HepG2 (cell line): Measurements from ENCODE around the gene HOXA10. TPM values are rescaled to one million over a fixed set of nuclear protein-coding genes. Genes with fewer than 3 reads are reported as not detected.

ENCODE experiments used
- BATF2 ChIP-seq: sonication (generic); formaldehyde crosslinking; IDR thresholded peaks from 2 replicates; pipeline ENCODE4 v1.8.0; 2022; ENCODE audit warnings: mild to moderate bottlenecking, missing genetic modification reagents, moderate library complexity
- HCFC1 ChIP-seq: fragments of 150-350 bp; IDR thresholded peaks from 2 replicates; pipeline ENCODE4 v1.6.1; 2014; ENCODE audit warnings: low read depth, low read length
- HNF1A ChIP-seq, 2 experiments: sonication (generic) in 1 of 2; formaldehyde crosslinking in 1 of 2; IDR thresholded peaks; 2 replicates each; pipeline versions ENCODE4 v1.4.0 to v1.6.1; 2016 to 2020; ENCODE audit warnings: borderline replicate concordance in 1 of 2, low read depth in 1 of 2, mild to moderate bottlenecking in 1 of 2, missing genetic modification reagents in 1 of 2
- HNRNPK ChIP-seq: fragments of 200-400 bp; formaldehyde crosslinking; IDR thresholded peaks from 2 replicates; pipeline ENCODE4 v1.6.1; 2018; ENCODE audit warnings: low read length, low read depth, moderate library complexity, mild to moderate bottlenecking; ENCODE audit not compliant: poor library complexity, severe bottlenecking
- KDM5B ChIP-seq: sonication (generic); formaldehyde crosslinking; IDR thresholded peaks from 2 replicates; pipeline ENCODE4 v1.4.0; 2020; ENCODE audit warnings: missing genetic modification reagents, mild to moderate bottlenecking, borderline replicate concordance
- KLF13 ChIP-seq: sonication (generic); formaldehyde crosslinking; IDR thresholded peaks from 2 replicates; pipeline ENCODE4 v1.4.0; 2020; ENCODE audit warnings: mild to moderate bottlenecking, missing genetic modification reagents
- MIER3 ChIP-seq: IDR thresholded peaks from 2 replicates; pipeline ENCODE4 v1.6.1; 2016; ENCODE audit warnings: missing compliant biosample characterization, borderline replicate concordance
- NFIB ChIP-seq: sonication (generic); formaldehyde crosslinking; IDR thresholded peaks from 2 replicates; pipeline ENCODE4 v1.9.0; 2021; ENCODE audit warnings: missing genetic modification reagents, mild to moderate bottlenecking, borderline replicate concordance
- PPARG ChIP-seq: conservative IDR thresholded peaks from 2 replicates; pipeline ENCODE4 v1.6.1; 2016; ENCODE audit warnings: missing biosample characterization, missing genetic modification reagents
- RCOR2 ChIP-seq: IDR thresholded peaks from 2 replicates; pipeline ENCODE4 v1.6.1; 2016; ENCODE audit warnings: missing biosample characterization, missing genetic modification reagents
- SNAPC5 ChIP-seq: sonication (generic); formaldehyde crosslinking; IDR thresholded peaks from 2 replicates; pipeline ENCODE4 v1.8.1; 2023; ENCODE audit warnings: mild to moderate bottlenecking, missing genetic modification reagents, borderline replicate concordance
- SRSF1 ChIP-seq: fragments of 200-400 bp; formaldehyde crosslinking; optimal IDR thresholded peaks from 2 replicates; pipeline ENCODE3; 2017; ENCODE audit warnings: mild to moderate bottlenecking, low read depth, low read length, moderate library complexity
- USF2 ChIP-seq, 2 experiments: sonication (generic) in 1 of 2; formaldehyde crosslinking in 1 of 2; IDR thresholded peaks; 2 replicates each; pipeline versions ENCODE4 v1.5.1 to v1.6.1; 2011 to 2020; ENCODE audit warnings: borderline replicate concordance in 1 of 2, low read depth in 1 of 2, low read length in 1 of 2, mild to moderate bottlenecking in 1 of 2, missing genetic modification reagents in 1 of 2, moderate library complexity in 1 of 2
- ZMYM4 ChIP-seq: sonication (generic); formaldehyde crosslinking; IDR thresholded peaks from 2 replicates; pipeline ENCODE4 v1.8.1; 2023; ENCODE audit warnings: mild to moderate bottlenecking, missing genetic modification reagents
- ZNF180 ChIP-seq: sonication (generic); formaldehyde crosslinking; IDR thresholded peaks from 2 replicates; pipeline ENCODE4 v1.4.0; 2020; ENCODE audit warnings: low read depth, missing genetic modification reagents, borderline replicate concordance
- ZNF432 ChIP-seq: sonication (generic); formaldehyde crosslinking; IDR thresholded peaks from 2 replicates; pipeline ENCODE4 v1.5.0; 2020; ENCODE audit warnings: missing genetic modification reagents, mild to moderate bottlenecking, borderline replicate concordance
- ZNF550 ChIP-seq: sonication (generic); formaldehyde crosslinking; IDR thresholded peaks from 2 replicates; pipeline ENCODE4 v1.4.0; 2020; ENCODE audit warnings: mild to moderate bottlenecking, missing genetic modification reagents, borderline replicate concordance
- ZNF562 ChIP-seq: sonication (generic); formaldehyde crosslinking; IDR thresholded peaks from 2 replicates; pipeline ENCODE4 v1.8.0; 2022; ENCODE audit warnings: missing genetic modification reagents, borderline replicate concordance
- ZNF737 ChIP-seq: sonication (generic); formaldehyde crosslinking; IDR thresholded peaks from 2 replicates; pipeline ENCODE4 v1.5.0; 2020; ENCODE audit warnings: missing genetic modification reagents, mild to moderate bottlenecking, borderline replicate concordance
- ZSCAN31 ChIP-seq: sonication (generic); formaldehyde crosslinking; IDR thresholded peaks from 2 replicates; pipeline ENCODE4 v1.5.0; 2020; ENCODE audit warnings: low read depth, mild to moderate bottlenecking, missing genetic modification reagents
- polyA plus RNA-seq, 8 experiments: library from polyadenylated mRNA; depleted of rRNA in 3 of 8; stranded (reverse) in 7 of 8; unstranded in 1 of 8; fragments of >200 nt; fragmentation: Illumina TruSeq in 4 of 8; extraction: Trizol in 4 of 8; gene quantifications; 2 replicates each; pipeline versions ENCODE4 v1.2.1 to v1.2.3, GENCODE V29; 2011 to 2016; ENCODE audit warnings: low read depth in 4 of 8, missing spikeins in 1 of 8, mixed read lengths in 1 of 8; ENCODE audit not compliant: insufficient read depth in 1 of 8
- total RNA-seq, 5 experiments: library from RNA; depleted of rRNA; stranded (reverse); fragments of >200 nt; fragmentation: Illumina TruSeq; extraction: Trizol; gene quantifications; 2 replicates each; pipeline ENCODE4 v1.2.3, GENCODE V29; 2016; ENCODE audit warnings: low read depth in 1 of 5

Gene HOXA10
- total and polyA plus RNA-seq, 2 of the 13 experiments (the other 11 are each of a cell fraction or from before 2014, with no cell fraction given), result not detected

- TF ChIP-seq BATF2 (CRISPR knock-in tag) (0 out of 2 replicates have a peak, but pooled peaks have one; percentile 42), RCOR2 (no peak), HCFC1 (no peak), ZNF737 (CRISPR knock-in tag) (no peak), USF2 (IDR thresholded peaks at IDR 0.05; ENCODE audit: low read depth, low read length) (peak; percentile 92), USF2 (CRISPR knock-in tag; IDR thresholded peaks at IDR 0.05; ENCODE audit: borderline replicate concordance) (peak; percentile 98; the same call in 1 of the 2 replicates), MIER3 (CRISPR knock-in tag) (no peak), ZMYM4 (CRISPR knock-in tag) (peak; percentile 90), SNAPC5 (CRISPR knock-in tag) (no peak; the same call in 1 of the 2 replicates), ZSCAN31 (CRISPR knock-in tag) (peak; percentile 66), PPARG (0 out of 2 replicates have a peak, but pooled peaks have one; percentile 18), ZNF180 (CRISPR knock-in tag) (no peak), ZNF562 (CRISPR knock-in tag) (no peak), KLF13 (CRISPR knock-in tag) (no peak), KDM5B (CRISPR knock-in tag) (peak; percentile 65; the same call in 1 of the 2 replicates), SRSF1 (no peak), ZNF432 (no peak), HNF1A (IDR thresholded peaks at IDR 0.05; ENCODE audit: low read depth) (no peak), HNF1A (CRISPR knock-in tag; IDR thresholded peaks at IDR 0.05; ENCODE audit: borderline replicate concordance) (no peak; the same call in 1 of the 2 replicates), ZNF550 (CRISPR knock-in tag) (no peak), NFIB (no peak), HNRNPK (peak; percentile 95)
These were observed 43.4 kb downstream of the HOXA10 start, which contains the start of gene HOXA4 (continued) for GRCh38 chr7:27130540-27131389.
